OCI-M1 (cell line): ENCODE measurements around the gene VWA8.

Experiments used
- DNase-seq: peaks from one replicate; lab custom pipeline; 2025; lab: John Stamatoyannopoulos, UW

The VWA8 gene

DNA sequence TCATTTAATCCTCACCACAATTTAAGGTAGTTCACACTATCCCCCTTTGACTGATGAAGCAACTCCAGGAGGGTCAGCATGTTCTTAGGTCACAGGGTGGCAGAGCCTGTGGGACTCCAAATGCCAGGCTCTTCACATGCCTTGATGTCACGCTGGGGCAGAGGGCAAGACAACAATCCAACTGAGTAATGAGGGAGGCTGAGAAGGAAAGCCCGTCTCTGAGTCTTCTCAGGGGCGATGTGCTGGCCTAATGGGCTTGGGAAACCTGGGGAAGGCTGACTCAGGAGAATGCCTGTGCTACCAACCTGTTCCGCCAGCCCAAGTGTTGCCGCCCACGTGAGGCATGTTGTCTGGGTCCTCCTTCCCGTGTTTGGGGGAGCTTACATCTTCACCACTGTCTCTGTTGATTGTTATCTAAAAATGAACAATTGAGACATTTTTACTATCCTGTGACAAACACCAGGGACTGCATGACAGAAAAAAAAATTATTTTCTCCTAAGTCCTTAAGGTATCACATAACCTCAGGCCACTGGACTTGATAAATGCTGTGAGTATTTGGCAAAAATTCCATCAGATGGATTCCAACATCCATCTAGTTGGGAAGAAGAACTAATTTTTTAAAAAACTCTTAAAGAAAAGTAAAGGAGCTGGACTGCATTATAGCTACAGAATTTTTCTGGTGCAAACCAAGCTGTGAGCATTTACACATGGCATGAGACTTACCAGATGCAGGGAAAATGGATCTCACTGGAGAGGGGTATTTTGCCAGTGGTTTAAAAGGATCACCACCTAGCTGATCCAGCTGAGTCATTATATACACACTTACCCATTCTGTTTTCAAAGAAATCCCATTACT lies 346.0 kb downstream of the VWA8 start:
- no peak for DNase-seq

- DNase-seq, result no peak
Measured at GRCh38 chr13:41613984-41614661, 346.8 kb downstream of the VWA8 start.

GRCh38 chr13:41613471-41613870 lies 347.4 kb downstream of the VWA8 start:
- no peak for DNase-seq

GRCh38 chr13:41611385-41611784 lies 349.5 kb downstream of the VWA8 start:
- DNase-seq, result no peak

GRCh38 chr13:41610404-41610803 lies 350.5 kb downstream of the VWA8 start:
- DNase-seq, result no peak

GRCh38 chr13:41609828-41610227 lies 351.1 kb downstream of the VWA8 start:
- DNase-seq, result no peak

GRCh38 chr13:41608839-41609177 lies 352.1 kb downstream of the VWA8 start:
- DNase-seq, result no peak

- no peak for DNase-seq
Measured at GRCh38 chr13:41608111-41608838, 352.6 kb downstream of the VWA8 start.

DNA sequence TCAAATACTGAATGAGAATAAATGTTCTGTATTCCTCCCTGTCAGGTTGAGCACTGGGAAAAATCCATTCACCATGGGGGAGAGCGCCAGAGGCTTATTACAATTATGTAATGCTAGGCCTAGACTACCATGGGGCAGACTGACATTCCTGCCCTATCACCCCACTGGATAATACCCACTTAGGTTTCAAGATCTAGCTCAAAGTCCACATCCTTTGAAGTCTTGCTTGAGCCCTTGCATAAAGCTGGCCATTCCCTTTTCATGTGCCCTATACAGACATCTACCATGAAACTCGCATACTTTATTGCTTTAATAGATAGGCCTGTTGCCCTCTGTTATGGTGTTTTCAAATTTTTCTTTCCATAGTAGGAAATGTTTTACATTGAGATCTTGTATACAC lies 354.3 kb downstream of the VWA8 start:
- no peak for DNase-seq

DNA sequence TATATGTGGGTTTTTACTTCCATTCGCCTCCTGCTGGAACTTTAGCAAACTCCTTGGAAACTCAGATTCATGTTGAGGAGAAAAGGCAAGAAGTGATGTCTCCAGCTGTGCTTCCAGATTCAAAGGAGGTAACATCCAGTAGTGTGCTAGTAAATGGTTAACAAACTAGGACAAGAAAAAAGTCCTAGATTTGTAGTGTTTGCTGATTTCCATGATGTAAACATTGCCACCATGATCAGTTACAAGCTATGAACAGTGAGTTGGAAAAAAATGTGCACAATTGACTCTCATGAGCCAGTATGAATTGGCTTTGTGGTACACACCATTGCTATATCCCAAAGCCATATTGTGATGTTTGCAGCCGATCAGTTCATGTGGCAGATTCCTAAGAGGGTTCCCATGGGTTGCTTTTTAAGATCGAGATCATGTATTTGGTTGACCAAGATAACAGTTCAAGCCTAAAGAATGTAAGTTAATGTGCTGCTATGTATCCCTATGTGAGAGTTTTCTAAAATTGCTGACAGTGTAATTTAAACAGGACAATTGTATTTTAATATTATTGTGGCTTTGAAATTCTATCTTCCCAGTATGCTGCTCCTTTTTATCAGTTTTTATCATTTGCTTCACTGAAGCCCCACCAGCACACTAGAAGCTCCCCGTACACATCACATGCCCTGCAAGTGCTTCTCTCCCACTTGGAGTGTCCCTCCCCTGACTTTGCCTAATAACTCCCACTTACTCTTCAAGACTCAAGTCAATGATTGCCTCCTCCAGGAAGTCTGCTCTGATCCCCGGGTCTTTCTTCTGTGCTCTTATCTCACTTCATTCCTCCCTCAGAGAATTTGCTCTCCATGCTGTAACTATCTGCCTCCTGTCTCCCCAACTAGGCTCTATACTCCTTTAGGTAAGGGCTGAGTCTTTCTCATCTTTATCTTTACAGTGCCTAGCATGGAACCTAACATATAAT lies 355.3 kb downstream of the VWA8 start:
- DNase-seq, result no peak

GRCh38 chr13:41603917-41604316 lies 357.0 kb downstream of the VWA8 start:
- peak; percentile 20 for DNase-seq

- no peak for DNase-seq
Measured at GRCh38 chr13:41601718-41602445, 359.0 kb downstream of the VWA8 start.

DNA sequence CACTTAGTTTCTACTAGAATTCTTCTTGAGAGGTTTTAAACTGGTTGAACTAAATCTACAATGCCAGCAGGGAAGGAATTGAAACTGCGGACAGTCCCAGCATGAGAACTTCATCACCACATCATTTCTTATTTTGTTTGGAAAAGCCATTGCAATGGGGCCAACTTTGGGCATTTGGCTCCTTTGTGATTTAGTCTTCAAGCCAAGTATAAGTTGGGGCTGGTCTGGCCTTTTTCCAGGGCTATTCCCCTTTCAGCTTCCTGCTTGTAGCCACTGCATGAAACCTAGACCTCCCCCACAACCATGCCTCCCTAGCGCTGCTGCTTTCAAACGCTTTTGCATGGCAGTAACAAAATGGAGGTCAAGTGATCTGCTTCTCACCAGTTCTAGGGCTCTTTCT lies 361.3 kb downstream of the VWA8 start:
- DNase-seq, result no peak

DNA sequence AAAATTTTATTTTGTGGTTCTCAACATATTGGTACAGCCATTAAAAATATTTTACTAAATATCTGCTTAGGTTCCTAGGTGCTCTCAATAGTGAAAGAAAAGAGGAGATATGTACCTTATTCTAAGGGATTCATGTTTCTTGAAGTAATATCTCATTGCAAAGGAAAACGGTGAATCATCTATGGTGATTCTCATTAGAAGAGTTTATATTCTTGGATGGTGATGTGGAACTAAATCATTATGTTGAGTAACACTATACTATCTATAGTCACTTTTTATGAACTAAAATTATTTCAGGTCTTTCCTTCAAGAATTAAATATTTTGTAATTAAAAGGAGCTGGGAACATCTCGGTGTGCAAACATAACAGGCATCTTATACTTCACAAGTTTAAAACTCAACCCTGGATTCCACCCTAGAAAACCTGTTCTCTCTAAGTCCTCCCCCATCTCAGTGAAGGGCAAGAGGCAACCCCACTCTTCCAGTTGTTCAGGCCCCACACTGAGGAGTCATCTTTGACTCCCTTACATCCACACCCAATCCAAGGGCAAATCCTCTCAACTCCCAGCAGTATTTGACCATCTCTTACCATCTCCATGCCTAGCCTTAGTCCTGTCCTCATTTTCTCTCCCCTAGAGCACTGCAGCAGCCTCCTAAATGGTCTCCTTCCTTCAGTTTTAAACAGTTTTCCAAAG lies 363.4 kb downstream of the VWA8 start:
- no peak for DNase-seq

- peak; percentile 42 for DNase-seq
Measured at GRCh38 chr13:41596190-41596589, 364.7 kb downstream of the VWA8 start.

DNA sequence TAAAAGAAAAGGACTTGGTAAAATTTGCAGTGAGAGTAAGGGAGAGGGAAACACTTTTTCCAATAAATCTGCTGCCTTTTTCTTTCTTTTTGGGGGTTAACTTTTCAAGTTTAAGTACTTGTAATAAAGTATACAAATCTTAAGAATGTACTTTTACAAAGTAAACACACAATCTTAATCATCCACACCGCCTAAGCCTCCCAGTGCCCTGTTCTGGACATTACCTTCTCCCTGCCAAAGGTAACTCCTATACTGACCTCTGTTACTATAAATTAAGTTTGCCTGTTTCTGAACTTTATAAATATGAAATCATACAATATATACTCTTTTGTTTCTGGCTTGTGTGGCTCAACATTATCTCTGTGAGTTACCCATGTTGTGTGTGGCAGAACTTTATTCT lies 365.6 kb downstream of the VWA8 start:
- DNase-seq, result no peak

- no peak for DNase-seq
Measured at GRCh38 chr13:41590643-41591042, 370.3 kb downstream of the VWA8 start.

DNA sequence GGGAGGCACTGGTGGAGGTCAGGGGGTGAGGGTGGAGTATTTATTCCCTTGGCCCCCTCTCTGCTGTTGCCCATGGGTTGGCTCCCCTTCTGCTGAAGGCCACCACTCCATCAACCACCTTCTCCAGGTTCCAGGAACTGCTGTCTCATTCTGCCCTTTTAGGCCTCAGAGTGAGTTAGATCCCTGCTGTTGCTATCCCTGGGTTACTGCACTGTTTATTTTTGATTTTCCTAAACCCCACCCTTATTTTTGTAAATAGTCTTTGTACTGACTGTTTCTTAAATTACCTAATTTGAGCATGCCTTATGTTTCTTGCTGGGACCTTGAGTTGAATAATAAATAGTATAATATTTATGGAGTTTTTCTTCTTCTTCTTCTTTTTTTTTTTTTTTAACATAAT lies 370.8 kb downstream of the VWA8 start:
- no peak for DNase-seq

DNA sequence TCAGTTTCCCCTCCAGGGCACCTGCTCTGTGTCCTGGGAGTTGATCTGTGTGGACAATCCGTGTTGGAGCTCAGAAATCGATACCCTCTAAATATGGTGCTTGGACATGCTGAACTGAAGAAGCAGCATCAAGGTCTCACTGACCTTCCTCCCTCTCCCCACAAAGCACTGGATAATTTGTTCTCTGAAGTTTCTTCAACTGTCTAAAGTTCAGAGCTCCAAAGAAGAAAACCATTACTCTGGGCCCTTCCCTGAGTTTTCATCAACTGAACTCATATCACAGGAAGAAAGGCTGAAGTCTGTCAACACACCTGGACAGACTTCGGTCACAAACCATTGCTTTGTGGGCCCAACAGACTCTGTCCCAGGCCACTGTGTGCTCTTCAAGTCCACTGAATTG lies 371.5 kb downstream of the VWA8 start:
- no peak for DNase-seq

DNA sequence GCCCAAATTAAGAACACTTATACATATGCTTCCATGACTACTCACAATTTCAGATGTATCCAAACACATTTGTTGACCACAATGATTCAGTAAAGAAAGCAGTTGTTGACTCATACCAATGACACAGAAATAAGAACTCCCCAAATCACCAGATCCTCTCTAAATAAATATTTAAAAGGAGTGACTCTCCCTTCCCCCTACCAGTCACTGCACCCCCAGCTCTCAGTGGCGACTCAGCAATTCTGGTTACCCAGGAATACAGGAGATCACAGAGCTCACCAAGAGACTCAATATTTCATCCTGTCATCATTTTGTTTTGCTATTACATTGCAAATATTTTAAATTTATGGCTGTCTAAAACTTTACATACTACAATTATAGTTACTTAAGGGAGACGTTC lies 372.0 kb downstream of the VWA8 start:
- DNase-seq, result peak; percentile 75

GRCh38 chr13:41588448-41588847 lies 372.5 kb downstream of the VWA8 start:
- no peak for DNase-seq
